GM23338 (cell line): ENCODE measurements around the gene FCRL5. TPM values are rescaled to one million over a fixed set of nuclear protein-coding genes. Genes with fewer than 3 reads are reported as not detected.
A peak's percentile ranks its signal among the peaks of the same experiment; 100 is the strongest.

Experiments
- ATAC-seq: fragments of 200-7000 bp; cut with Tn5 transposase; 3 replicates; pipeline ENCODE4 v1.9.1; 2020
- DNase-seq: peaks from one replicate; pipeline ENCODE4 v3.0.0-alpha.2; 2015; ENCODE audit warnings: low spot score
- H2AFZ ChIP-seq: fragments of 200-600 bp; sonication (generic); 2 replicates; pipeline ENCODE4 v1.8.0; 2016; ENCODE audit warnings: antibody characterized with exemption, mild to moderate bottlenecking, moderate library complexity
- H3F3A ChIP-seq: fragments of 200-600 bp; sonication (generic); replicated peaks from 2 replicates; pipeline ENCODE4 v1.8.0; 2017; ENCODE audit warnings: antibody characterized with exemption, mixed run types, low read depth
- H3K27ac ChIP-seq: fragments of 200-600 bp; sonication (generic); 2 replicates; pipeline ENCODE4 v1.6.1; 2016; ENCODE audit warnings: low read depth
- H3K27me3 ChIP-seq: fragments of 200-600 bp; sonication (generic); 2 replicates; pipeline ENCODE4 v1.8.0; 2016; ENCODE audit warnings: mild to moderate bottlenecking, mixed run types, moderate library complexity; ENCODE audit not compliant: insufficient read depth
- H3K36me3 ChIP-seq: fragments of 200-600 bp; sonication (generic); 2 replicates; pipeline ENCODE4 v1.8.0; 2016; ENCODE audit warnings: mild to moderate bottlenecking; ENCODE audit not compliant: insufficient read depth
- H3K4me1 ChIP-seq: fragments of 200-600 bp; sonication (generic); 2 replicates; pipeline ENCODE4 v1.8.0; 2016; ENCODE audit warnings: mild to moderate bottlenecking, moderate library complexity; ENCODE audit not compliant: insufficient read depth
- H3K4me2 ChIP-seq: fragments of 200-600 bp; sonication (generic); 2 replicates; pipeline ENCODE4 v1.7.1; 2017; ENCODE audit warnings: mixed run types
- H3K4me3 ChIP-seq: fragments of 200-600 bp; sonication (generic); 2 replicates; pipeline ENCODE4 v1.6.1; 2016; ENCODE audit warnings: mixed run types
- H3K79me2 ChIP-seq: fragments of 200-600 bp; sonication (generic); replicated peaks from 2 replicates; pipeline ENCODE4 v1.8.0; 2017; ENCODE audit warnings: mild to moderate bottlenecking; ENCODE audit not compliant: insufficient read depth
- H3K9me2 ChIP-seq: fragments of 200-600 bp; sonication (generic); 2 replicates; pipeline ENCODE4 v1.8.0; 2017; ENCODE audit not compliant: insufficient read depth
- H4K20me1 ChIP-seq: fragments of 200-600 bp; sonication (generic); replicated peaks from 2 replicates; pipeline ENCODE4 v1.8.0; 2017; ENCODE audit warnings: mild to moderate bottlenecking; ENCODE audit not compliant: insufficient read depth
- H3K27ac Mint-ChIP-seq: 2 replicates; pipeline ENCODE4 v1.8.0; 2020; ENCODE audit warnings: inconsistent platforms, mild to moderate bottlenecking, moderate library complexity, mixed read lengths
- H3K27me3 Mint-ChIP-seq: 3 replicates; pipeline ENCODE4 v1.8.0; 2022; ENCODE audit warnings: low read depth, mild to moderate bottlenecking, moderate library complexity, mixed read lengths, inconsistent platforms; ENCODE audit not compliant: insufficient read depth, poor library complexity
- H3K36me3 Mint-ChIP-seq: 3 replicates; pipeline ENCODE4 v1.8.0; 2021; ENCODE audit warnings: low read depth, mild to moderate bottlenecking, inconsistent platforms, moderate library complexity, mixed read lengths
- H3K4me1 Mint-ChIP-seq: 3 replicates; pipeline ENCODE4 v1.8.0; 2020; ENCODE audit warnings: mild to moderate bottlenecking, inconsistent platforms, mixed read lengths
- H3K4me3 Mint-ChIP-seq: 3 replicates; pipeline ENCODE4 v1.8.0; 2021; ENCODE audit warnings: moderate library complexity, mild to moderate bottlenecking, inconsistent platforms, mixed read lengths
- H3K9me3 Mint-ChIP-seq: 3 replicates; pipeline ENCODE4 v1.8.0; 2020; ENCODE audit warnings: moderate library complexity, mild to moderate bottlenecking, inconsistent platforms, mixed read lengths
- CREB1 ChIP-seq: fragments of 250-450 bp; sonication (Bioruptor Pico); IDR thresholded peaks from 2 replicates; pipeline ENCODE4 v1.5.0; 2020; ENCODE audit warnings: low read depth, mild to moderate bottlenecking, moderate library complexity
- EZH2phosphoT487 ChIP-seq: fragments of 200-600 bp; sonication (generic); IDR thresholded peaks from one replicate; pipeline ENCODE4 v1.8.1; 2018; ENCODE audit warnings: antibody characterized with exemption; ENCODE audit not compliant: unreplicated experiment
- NANOG ChIP-seq: IDR thresholded peaks from 2 replicates; pipeline ENCODE4 v1.6.1; 2016; ENCODE audit warnings: antibody characterized with exemption, borderline replicate concordance
- POLR2AphosphoS5 ChIP-seq: IDR thresholded peaks from 2 replicates; pipeline ENCODE4 v1.6.1; 2016; ENCODE audit warnings: antibody characterized with exemption, low read depth
- STAT1 ChIP-seq: IDR thresholded peaks from one replicate; pipeline ENCODE4 v1.6.1; 2016; ENCODE audit warnings: antibody characterized with exemption; ENCODE audit not compliant: unreplicated experiment
- ZNF114 ChIP-seq: fragments of 250-450 bp; sonication (Bioruptor Pico); IDR thresholded peaks from 2 replicates; pipeline ENCODE4 v1.5.0; 2020; ENCODE audit warnings: mild to moderate bottlenecking, moderate library complexity
- ZNF331 ChIP-seq: fragments of 250-450 bp; sonication (Bioruptor Pico); IDR thresholded peaks from 2 replicates; pipeline ENCODE4 v1.5.0; 2020; ENCODE audit warnings: low read depth, mild to moderate bottlenecking, moderate library complexity
- polyA plus RNA-seq: library from polyadenylated mRNA; unstranded; fragments of >200 nt; fragmentation: Nextera tagmentation; extraction: Ambion mirVana; gene quantifications from 2 replicates; pipeline ENCODE4 v1.2.1, GENCODE V29; 2016
- total RNA-seq: library from RNA; depleted of rRNA; stranded (reverse); fragments of >200 nt; shearing (Covaris generic); gene quantifications from 2 replicates; pipeline ENCODE4 v1.2.3, GENCODE V29; 2014
- TF ChIP-seq, protein P1 (sequence below): IDR thresholded peaks from one replicate; pipeline ENCODE4 v1.6.1; 2018; ENCODE audit warnings: antibody characterized with exemption; ENCODE audit not compliant: unreplicated experiment
- TF ChIP-seq, protein P2 (sequence below): fragments of 250-450 bp; sonication (Bioruptor Pico); IDR thresholded peaks from 2 replicates; pipeline ENCODE4 v1.5.0; 2020; ENCODE audit warnings: mild to moderate bottlenecking, moderate library complexity
- TF ChIP-seq, protein P3 (sequence below), 2 experiments: fragments of 200-600 bp in 1 of 2; sonication (generic) in 1 of 2; conservative IDR thresholded peaks; 2 replicates each; pipeline versions ENCODE4 v1.5.1 to v1.6.1; 2016 to 2017; ENCODE audit warnings: antibody characterized with exemption in 2 of 2, low read depth in 2 of 2, mild to moderate bottlenecking in 2 of 2, moderate library complexity in 1 of 2
- TF ChIP-seq, protein P4 (sequence below): IDR thresholded peaks from 2 replicates; pipeline ENCODE4 v1.6.1; 2016; ENCODE audit warnings: antibody characterized with exemption

FCRL5 gene
- total and polyA plus RNA-seq, 2 experiments from 2014 or later: 0.79 to 2.8 TPM

DNA sequence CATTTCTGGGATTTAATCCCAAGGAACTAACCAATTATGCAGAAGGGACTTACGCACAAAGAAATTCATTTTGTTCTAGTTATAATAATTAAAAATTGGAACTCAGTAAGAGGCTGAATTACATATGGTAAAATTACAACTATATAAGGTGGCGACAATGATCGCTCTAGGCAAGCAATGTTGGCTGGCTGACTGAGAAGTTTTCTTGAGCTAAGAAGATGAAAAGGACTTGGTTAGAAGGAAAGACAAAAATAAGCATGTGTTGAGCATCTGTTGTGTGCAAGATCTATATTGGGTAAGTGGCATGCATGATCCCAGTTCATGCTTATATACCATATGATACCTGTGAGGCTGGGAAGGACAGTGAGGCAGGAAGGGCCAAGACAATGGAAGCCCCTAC, 80.8 kb downstream of the FCRL5 start (continued):
- TF ChIP-seq, protein P1, sequence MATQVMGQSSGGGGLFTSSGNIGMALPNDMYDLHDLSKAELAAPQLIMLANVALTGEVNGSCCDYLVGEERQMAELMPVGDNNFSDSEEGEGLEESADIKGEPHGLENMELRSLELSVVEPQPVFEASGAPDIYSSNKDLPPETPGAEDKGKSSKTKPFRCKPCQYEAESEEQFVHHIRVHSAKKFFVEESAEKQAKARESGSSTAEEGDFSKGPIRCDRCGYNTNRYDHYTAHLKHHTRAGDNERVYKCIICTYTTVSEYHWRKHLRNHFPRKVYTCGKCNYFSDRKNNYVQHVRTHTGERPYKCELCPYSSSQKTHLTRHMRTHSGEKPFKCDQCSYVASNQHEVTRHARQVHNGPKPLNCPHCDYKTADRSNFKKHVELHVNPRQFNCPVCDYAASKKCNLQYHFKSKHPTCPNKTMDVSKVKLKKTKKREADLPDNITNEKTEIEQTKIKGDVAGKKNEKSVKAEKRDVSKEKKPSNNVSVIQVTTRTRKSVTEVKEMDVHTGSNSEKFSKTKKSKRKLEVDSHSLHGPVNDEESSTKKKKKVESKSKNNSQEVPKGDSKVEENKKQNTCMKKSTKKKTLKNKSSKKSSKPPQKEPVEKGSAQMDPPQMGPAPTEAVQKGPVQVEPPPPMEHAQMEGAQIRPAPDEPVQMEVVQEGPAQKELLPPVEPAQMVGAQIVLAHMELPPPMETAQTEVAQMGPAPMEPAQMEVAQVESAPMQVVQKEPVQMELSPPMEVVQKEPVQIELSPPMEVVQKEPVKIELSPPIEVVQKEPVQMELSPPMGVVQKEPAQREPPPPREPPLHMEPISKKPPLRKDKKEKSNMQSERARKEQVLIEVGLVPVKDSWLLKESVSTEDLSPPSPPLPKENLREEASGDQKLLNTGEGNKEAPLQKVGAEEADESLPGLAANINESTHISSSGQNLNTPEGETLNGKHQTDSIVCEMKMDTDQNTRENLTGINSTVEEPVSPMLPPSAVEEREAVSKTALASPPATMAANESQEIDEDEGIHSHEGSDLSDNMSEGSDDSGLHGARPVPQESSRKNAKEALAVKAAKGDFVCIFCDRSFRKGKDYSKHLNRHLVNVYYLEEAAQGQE: no peak
- TF ChIP-seq ZNF331 (CRISPR knock-in tag): no peak
- no peak for TF ChIP-seq POLR2AphosphoS5
- TF ChIP-seq EZH2phosphoT487: no peak
- TF ChIP-seq STAT1: no peak
- TF ChIP-seq CREB1 (CRISPR knock-in tag): no peak

DNA sequence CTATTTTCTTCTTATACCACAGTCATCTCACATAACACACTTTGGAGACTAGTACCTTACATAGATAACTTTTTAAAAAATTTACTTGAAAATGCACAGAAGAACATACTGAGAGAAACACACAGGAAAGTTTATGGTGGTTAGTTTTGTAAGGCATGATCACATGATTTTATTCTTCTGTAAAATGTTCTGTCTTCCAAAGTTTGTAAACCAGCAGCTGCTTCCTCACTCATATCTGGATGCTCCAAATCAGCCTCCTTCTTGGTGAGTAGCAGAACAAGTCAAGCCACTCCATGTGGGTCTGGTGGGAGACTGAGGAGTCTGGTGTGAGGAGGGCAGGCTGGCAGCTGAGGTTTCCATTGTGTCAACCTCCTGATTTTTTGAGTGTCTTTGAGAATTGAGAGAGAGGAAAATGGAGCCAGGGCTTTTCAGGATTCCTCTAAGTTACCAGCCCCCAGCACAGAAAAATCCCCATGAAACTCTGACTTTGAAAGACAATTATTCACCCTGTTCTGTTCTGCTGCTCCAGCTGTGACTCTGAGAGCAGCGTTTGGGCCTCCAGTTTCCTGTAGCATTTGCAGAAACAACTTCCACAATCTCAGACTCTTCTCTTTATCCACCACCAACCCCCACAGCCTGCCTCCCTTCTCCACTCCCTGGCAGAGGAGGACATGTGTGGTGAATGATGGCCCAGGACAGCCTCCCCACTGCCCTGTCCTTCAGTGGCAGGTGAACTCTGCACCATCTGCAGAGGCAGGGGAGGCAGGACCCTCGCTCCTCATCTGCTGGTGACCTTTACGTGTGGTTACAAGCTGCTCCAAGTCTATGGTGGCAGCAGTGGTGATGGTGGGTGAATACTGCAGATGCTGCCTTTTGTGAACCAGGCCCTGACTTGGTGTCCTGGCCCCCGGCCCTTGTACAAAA, 82.3 kb downstream of the FCRL5 start:
- no peaks in the 10 kb centered on the region; the same call in 1 of the 2 replicates for H3K27me3 ChIP-seq
- H3K4me1 Mint-ChIP-seq: peaks cover 24% of the 10 kb centered on the region
- H3K27ac Mint-ChIP-seq: peak overlapping the region; percentile 23
- no peak overlapping the region for H3K4me3 Mint-ChIP-seq
- no peaks in the 10 kb centered on the region for H3K36me3 ChIP-seq
- no peaks in the 10 kb centered on the region for H4K20me1 ChIP-seq
- H3K4me1 ChIP-seq: peaks cover 36% of the 10 kb centered on the region
- ATAC-seq: no peak
- H3K27ac ChIP-seq: no peak overlapping the region
- peak overlapping the region; percentile 51; the same call in 1 of the 2 replicates for H3K4me2 ChIP-seq
- DNase-seq: no peak
- H3K9me3 Mint-ChIP-seq: peaks cover 3% of the 10 kb centered on the region; the same call in 2 of the 3 replicates
- no peaks in the 10 kb centered on the region for H3K9me2 ChIP-seq
- no peaks in the 10 kb centered on the region for H3K79me2 ChIP-seq
- H3F3A ChIP-seq: no peaks in the 10 kb centered on the region
- no peak overlapping the region for H3K4me3 ChIP-seq
- peak overlapping the region; percentile 89 for H2AFZ ChIP-seq
- peaks cover 9% of the 10 kb centered on the region for H3K27me3 Mint-ChIP-seq
- H3K36me3 Mint-ChIP-seq: no peaks in the 10 kb centered on the region
- TF ChIP-seq POLR2AphosphoS5 (no peak), NANOG (no peak), ZNF114 (no peak), EZH2phosphoT487 (no peak)
- TF ChIP-seq, protein P2, sequence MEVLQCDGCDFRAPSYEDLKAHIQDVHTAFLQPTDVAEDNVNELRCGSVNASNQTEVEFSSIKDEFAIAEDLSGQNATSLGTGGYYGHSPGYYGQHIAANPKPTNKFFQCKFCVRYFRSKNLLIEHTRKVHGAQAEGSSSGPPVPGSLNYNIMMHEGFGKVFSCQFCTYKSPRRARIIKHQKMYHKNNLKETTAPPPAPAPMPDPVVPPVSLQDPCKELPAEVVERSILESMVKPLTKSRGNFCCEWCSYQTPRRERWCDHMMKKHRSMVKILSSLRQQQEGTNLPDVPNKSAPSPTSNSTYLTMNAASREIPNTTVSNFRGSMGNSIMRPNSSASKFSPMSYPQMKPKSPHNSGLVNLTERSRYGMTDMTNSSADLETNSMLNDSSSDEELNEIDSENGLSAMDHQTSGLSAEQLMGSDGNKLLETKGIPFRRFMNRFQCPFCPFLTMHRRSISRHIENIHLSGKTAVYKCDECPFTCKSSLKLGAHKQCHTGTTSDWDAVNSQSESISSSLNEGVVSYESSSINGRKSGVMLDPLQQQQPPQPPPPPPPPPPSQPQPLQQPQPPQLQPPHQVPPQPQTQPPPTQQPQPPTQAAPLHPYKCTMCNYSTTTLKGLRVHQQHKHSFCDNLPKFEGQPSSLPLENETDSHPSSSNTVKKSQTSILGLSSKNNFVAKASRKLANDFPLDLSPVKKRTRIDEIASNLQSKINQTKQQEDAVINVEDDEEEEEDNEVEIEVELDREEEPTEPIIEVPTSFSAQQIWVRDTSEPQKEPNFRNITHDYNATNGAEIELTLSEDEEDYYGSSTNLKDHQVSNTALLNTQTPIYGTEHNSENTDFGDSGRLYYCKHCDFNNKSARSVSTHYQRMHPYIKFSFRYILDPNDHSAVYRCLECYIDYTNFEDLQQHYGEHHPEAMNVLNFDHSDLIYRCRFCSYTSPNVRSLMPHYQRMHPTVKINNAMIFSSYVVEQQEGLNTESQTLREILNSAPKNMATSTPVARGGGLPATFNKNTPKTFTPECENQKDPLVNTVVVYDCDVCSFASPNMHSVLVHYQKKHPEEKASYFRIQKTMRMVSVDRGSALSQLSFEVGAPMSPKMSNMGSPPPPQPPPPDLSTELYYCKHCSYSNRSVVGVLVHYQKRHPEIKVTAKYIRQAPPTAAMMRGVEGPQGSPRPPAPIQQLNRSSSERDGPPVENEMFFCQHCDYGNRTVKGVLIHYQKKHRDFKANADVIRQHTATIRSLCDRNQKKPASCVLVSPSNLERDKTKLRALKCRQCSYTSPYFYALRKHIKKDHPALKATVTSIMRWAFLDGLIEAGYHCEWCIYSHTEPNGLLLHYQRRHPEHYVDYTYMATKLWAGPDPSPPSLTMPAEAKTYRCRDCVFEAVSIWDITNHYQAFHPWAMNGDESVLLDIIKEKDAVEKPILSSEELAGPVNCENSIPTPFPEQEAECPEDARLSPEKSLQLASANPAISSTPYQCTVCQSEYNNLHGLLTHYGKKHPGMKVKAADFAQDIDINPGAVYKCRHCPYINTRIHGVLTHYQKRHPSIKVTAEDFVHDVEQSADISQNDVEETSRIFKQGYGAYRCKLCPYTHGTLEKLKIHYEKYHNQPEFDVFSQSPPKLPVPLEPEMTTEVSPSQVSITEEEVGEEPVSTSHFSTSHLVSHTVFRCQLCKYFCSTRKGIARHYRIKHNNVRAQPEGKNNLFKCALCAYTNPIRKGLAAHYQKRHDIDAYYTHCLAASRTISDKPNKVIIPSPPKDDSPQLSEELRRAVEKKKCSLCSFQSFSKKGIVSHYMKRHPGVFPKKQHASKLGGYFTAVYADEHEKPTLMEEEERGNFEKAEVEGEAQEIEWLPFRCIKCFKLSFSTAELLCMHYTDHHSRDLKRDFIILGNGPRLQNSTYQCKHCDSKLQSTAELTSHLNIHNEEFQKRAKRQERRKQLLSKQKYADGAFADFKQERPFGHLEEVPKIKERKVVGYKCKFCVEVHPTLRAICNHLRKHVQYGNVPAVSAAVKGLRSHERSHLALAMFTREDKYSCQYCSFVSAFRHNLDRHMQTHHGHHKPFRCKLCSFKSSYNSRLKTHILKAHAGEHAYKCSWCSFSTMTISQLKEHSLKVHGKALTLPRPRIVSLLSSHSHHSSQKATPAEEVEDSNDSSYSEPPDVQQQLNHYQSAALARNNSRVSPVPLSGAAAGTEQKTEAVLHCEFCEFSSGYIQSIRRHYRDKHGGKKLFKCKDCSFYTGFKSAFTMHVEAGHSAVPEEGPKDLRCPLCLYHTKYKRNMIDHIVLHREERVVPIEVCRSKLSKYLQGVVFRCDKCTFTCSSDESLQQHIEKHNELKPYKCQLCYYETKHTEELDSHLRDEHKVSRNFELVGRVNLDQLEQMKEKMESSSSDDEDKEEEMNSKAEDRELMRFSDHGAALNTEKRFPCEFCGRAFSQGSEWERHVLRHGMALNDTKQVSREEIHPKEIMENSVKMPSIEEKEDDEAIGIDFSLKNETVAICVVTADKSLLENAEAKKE (CRISPR knock-in tag): no peak
- TF ChIP-seq, protein P3, sequence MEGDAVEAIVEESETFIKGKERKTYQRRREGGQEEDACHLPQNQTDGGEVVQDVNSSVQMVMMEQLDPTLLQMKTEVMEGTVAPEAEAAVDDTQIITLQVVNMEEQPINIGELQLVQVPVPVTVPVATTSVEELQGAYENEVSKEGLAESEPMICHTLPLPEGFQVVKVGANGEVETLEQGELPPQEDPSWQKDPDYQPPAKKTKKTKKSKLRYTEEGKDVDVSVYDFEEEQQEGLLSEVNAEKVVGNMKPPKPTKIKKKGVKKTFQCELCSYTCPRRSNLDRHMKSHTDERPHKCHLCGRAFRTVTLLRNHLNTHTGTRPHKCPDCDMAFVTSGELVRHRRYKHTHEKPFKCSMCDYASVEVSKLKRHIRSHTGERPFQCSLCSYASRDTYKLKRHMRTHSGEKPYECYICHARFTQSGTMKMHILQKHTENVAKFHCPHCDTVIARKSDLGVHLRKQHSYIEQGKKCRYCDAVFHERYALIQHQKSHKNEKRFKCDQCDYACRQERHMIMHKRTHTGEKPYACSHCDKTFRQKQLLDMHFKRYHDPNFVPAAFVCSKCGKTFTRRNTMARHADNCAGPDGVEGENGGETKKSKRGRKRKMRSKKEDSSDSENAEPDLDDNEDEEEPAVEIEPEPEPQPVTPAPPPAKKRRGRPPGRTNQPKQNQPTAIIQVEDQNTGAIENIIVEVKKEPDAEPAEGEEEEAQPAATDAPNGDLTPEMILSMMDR (conservative IDR thresholded peaks at IDR 0.05; ENCODE audit: low read depth in 2 of 2): no peak
- TF ChIP-seq, protein P4, sequence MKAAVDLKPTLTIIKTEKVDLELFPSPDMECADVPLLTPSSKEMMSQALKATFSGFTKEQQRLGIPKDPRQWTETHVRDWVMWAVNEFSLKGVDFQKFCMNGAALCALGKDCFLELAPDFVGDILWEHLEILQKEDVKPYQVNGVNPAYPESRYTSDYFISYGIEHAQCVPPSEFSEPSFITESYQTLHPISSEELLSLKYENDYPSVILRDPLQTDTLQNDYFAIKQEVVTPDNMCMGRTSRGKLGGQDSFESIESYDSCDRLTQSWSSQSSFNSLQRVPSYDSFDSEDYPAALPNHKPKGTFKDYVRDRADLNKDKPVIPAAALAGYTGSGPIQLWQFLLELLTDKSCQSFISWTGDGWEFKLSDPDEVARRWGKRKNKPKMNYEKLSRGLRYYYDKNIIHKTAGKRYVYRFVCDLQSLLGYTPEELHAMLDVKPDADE: no peak
